Keratinocyte (primary cell): Measurements from ENCODE around the gene APPL2.

Experiments used
- EZH2 ChIP-seq: IDR thresholded peaks from one replicate; pipeline ENCODE4 v1.6.1; 2012; ENCODE audit warnings: inconsistent platforms, mild to moderate bottlenecking, low read length, moderate library complexity
- TF ChIP-seq, protein P1 (sequence below), 3 experiments: IDR thresholded peaks in 1 of 3; conservative IDR thresholded peaks in 1 of 3; optimal IDR thresholded peaks in 1 of 3; 2 replicates in 2 of 3; 3 replicates in 1 of 3; pipeline versions ENCODE3 to v1.5.1; 2011; ENCODE audit warnings: low read length in 3 of 3, mild to moderate bottlenecking in 3 of 3, moderate library complexity in 2 of 3, control low read depth in 1 of 3, inconsistent platforms in 1 of 3; ENCODE audit not compliant: insufficient read depth in 2 of 3; ENCODE audit errors: extremely low read depth in 1 of 3

DNA sequence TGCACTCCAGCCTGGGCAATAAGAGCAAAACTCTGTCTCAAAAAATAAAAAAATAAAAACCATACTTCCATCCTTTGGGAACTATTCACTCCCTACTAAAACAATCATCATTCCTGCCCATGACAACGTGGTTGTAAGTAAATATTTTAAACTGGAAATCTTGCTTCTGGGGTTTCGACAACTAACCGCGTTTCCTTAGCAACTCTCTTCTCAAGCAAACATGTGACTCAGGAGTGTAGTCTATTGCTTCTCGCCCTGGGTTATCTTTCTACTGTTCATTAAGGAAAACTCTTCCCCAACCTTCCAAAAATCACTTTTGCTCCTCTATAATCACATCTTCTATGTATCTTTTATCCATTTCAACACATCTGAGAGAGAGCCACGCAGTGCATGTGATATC is 21.8 kb downstream of the APPL2 start:
- TF ChIP-seq, protein P1, sequence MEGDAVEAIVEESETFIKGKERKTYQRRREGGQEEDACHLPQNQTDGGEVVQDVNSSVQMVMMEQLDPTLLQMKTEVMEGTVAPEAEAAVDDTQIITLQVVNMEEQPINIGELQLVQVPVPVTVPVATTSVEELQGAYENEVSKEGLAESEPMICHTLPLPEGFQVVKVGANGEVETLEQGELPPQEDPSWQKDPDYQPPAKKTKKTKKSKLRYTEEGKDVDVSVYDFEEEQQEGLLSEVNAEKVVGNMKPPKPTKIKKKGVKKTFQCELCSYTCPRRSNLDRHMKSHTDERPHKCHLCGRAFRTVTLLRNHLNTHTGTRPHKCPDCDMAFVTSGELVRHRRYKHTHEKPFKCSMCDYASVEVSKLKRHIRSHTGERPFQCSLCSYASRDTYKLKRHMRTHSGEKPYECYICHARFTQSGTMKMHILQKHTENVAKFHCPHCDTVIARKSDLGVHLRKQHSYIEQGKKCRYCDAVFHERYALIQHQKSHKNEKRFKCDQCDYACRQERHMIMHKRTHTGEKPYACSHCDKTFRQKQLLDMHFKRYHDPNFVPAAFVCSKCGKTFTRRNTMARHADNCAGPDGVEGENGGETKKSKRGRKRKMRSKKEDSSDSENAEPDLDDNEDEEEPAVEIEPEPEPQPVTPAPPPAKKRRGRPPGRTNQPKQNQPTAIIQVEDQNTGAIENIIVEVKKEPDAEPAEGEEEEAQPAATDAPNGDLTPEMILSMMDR (optimal IDR thresholded peaks at IDR 0.05 in 1 of 3, IDR thresholded peaks at IDR 0.05 in 1 of 3, conservative IDR thresholded peaks at IDR 0.05 in 1 of 3; ENCODE audit: extremely low read depth in 1 of 3, insufficient read depth in 2 of 3, low read length in 3 of 3) = no peak
- TF ChIP-seq EZH2 = no peak
